LNCaP clone FGC (cell line): ENCODE measurements around the gene MYPOP.

ENCODE experiments used
- DNase-seq: peaks from one replicate; pipeline ENCODE4 v3.0.0-alpha.2; 2011; ENCODE audit warnings: low read depth
- H3K4me3 ChIP-seq: 2 replicates; pipeline ENCODE4 v1.5.1; 2011; ENCODE audit warnings: mild to moderate bottlenecking, low read depth, low read length, control low read depth
- TF ChIP-seq, protein P1 (sequence below): IDR thresholded peaks from 2 replicates; pipeline ENCODE4 v1.5.1; 2012; ENCODE audit warnings: mild to moderate bottlenecking; ENCODE audit not compliant: control insufficient read depth, insufficient read depth; ENCODE audit errors: extremely low read depth

Gene MYPOP

DNA sequence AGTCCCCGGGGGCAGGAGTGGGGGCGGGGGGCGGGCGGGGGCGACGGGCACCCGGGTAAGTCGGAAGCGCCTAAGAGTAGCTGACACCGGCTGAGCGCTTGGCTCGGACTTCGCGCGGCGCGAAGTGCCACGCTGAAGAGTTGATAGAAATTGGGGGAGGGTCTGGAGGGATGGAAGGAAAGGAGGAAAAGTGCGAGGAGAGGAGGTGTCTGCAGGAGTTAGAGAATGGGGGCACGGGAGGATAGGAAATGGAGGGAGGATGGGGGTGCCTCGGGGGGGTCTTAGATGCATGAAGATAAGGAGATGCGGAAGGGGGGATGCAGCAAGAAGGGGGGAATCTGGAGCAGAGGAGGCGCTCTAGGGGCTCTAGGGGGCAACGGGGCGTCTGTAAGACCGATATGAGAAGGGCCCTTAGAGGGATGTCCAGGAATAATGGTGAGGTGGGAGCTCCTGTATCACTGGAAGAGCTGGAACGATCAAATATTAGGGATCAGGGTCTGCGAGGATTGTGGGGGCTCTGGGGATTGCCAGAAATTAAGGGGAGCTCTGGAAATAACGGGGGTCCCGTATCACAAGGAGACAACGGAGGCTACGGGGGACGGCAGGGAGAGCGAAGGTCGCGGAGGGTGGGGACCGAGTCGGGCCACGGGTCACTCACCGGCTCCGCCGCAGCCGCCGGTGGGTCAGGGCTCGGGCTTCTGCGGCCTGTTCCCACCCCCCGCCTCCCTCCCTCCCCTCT is at the start of gene MYPOP:
TSS of gene MYPOP (minus strand) at position 702 of the 739 bp plus-strand sequence. CDS start 840 bp downstream, outside the sequence.
- H3K4me3 ChIP-seq, result peak within 1 kb of the TSS; percentile 78
- no peak for DNase-seq
- TF ChIP-seq, protein P1, sequence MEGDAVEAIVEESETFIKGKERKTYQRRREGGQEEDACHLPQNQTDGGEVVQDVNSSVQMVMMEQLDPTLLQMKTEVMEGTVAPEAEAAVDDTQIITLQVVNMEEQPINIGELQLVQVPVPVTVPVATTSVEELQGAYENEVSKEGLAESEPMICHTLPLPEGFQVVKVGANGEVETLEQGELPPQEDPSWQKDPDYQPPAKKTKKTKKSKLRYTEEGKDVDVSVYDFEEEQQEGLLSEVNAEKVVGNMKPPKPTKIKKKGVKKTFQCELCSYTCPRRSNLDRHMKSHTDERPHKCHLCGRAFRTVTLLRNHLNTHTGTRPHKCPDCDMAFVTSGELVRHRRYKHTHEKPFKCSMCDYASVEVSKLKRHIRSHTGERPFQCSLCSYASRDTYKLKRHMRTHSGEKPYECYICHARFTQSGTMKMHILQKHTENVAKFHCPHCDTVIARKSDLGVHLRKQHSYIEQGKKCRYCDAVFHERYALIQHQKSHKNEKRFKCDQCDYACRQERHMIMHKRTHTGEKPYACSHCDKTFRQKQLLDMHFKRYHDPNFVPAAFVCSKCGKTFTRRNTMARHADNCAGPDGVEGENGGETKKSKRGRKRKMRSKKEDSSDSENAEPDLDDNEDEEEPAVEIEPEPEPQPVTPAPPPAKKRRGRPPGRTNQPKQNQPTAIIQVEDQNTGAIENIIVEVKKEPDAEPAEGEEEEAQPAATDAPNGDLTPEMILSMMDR, result no peak

DNA sequence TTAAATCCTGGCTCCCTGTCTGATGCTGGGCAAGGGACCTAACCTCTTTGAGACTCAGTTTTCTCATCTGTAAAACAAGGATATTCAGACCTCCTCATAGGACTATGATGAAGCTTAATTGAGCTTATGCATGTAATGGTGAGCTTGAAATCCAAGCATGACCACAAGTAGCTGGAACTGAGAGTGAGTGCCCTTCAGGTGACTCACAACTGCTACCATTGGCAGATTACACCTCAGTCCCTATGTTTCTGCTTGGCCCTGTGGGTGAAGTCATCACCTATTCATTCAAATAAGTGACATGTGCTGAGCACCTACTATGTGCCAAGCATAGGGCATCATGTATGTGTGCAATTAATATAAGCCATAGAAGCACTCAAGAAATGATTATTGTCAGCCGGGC is 45.5 kb upstream of the MYPOP start:
- TF ChIP-seq, protein P1, result no peak
- DNase-seq, result no peak

GRCh38 chr19:45940515-45940805 is 38.0 kb upstream of the MYPOP start:
- no peak for DNase-seq
- TF ChIP-seq, protein P1, result no peak
- no peak overlapping the region for H3K4me3 ChIP-seq

More for the DNA sequence above, 45.5 kb upstream of the MYPOP start:
- no peak overlapping the region for H3K4me3 ChIP-seq

DNA sequence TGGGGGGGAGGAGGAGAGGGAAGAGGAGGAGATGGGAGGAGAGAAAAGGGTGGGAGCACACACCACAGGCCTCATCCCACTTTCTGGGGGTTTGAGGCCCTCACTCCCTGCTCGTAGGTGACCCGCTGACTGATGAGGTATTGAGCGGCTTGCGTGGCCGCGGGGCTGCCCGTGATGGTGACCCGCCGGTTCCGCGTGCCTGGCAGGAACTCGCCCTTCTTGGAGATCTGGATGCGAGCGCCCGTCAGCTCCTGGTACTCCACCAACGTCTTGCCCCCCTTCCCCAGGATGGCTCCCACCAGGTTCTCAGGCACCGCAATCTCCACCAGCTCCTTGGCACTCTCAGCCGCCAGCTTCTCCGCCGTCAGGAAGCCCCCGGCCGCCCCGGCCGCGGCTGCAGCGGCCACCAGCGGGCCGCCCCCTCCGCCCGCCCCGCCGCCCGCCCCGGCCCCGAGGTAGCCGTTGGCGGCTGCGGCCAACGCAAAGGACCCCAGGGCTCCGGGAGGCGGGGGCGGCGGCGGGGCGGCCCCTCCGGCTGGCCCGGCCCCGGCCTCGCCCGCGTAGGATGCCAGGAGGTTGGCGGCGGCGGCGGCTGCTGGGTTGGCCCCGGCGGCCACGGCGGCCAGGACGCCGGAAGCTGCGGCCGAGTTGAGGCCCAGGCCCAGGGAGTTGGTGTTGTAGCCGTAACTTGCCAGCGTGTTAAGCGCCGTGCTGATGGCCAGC is 37.5 kb upstream of the MYPOP start:
- TF ChIP-seq, protein P1, result no peak
- no peak for DNase-seq
- H3K4me3 ChIP-seq, result no peak overlapping the region

GRCh38 chr19:45938733-45939319 is 36.4 kb upstream of the MYPOP start:
- TF ChIP-seq, protein P1, result no peak
- H3K4me3 ChIP-seq, result no peak overlapping the region
- DNase-seq, result no peak

DNA sequence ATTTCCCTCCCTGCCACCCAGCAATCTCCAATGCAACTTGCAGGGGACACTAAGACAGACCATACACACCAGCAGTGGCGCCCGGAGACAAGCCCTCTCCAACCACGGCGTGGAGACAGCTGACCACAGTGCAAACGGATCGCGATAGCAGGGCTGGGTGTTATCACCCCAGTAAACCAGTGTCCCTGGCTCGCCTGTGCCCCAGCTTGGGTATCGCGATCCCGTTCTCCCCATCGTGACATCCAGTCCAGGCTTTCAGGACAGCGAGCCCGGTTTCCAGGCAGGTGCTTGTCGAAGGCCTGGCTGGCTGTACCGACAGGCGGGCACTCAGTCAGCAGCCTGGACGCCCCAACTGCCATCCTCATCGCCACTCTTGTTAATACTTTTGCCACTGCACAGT is 32.9 kb upstream of the MYPOP start:
- no peak overlapping the region for H3K4me3 ChIP-seq
- TF ChIP-seq, protein P1, result no peak
- no peak for DNase-seq
